Loucy (cell line): ENCODE measurements around the gene ZBED4.

ENCODE experiments used
- H2AFZ ChIP-seq: fragments of 200-600 bp; sonication (generic); 2 replicates; pipeline ENCODE4 v1.6.0; 2016; ENCODE audit warnings: antibody characterized with exemption, mild to moderate bottlenecking, low read length, moderate library complexity
- H3F3A ChIP-seq: fragments of 200-600 bp; 2 replicates; pipeline ENCODE4 v1.6.0; 2016; ENCODE audit warnings: antibody characterized with exemption, low read depth, mild to moderate bottlenecking
- H3K27me3 ChIP-seq: fragments of 200-600 bp; sonication (generic); 2 replicates; pipeline ENCODE4 v1.6.1; 2014; ENCODE audit warnings: low read length, mild to moderate bottlenecking; ENCODE audit not compliant: insufficient read depth, poor library complexity, severe bottlenecking
- H3K36me3 ChIP-seq: fragments of 200-600 bp; sonication (generic); 2 replicates; pipeline ENCODE4 v1.6.1; 2016; ENCODE audit warnings: low read length; ENCODE audit not compliant: insufficient read depth
- H3K4me1 ChIP-seq: fragments of 200-600 bp; sonication (generic); 2 replicates; pipeline ENCODE4 v1.5.1; 2014; ENCODE audit warnings: low read length, mild to moderate bottlenecking; ENCODE audit not compliant: insufficient read depth, poor library complexity, severe bottlenecking
- H3K4me2 ChIP-seq: fragments of 200-600 bp; sonication (generic); 2 replicates; pipeline ENCODE4 v1.6.0; 2014; ENCODE audit warnings: antibody characterized with exemption, low read length, low read depth, mild to moderate bottlenecking; ENCODE audit not compliant: poor library complexity, severe bottlenecking
- H3K4me3 ChIP-seq: fragments of 200-600 bp; sonication (generic); 2 replicates; pipeline ENCODE4 v1.5.1; 2014; ENCODE audit warnings: low read length, mild to moderate bottlenecking, mixed read lengths; ENCODE audit not compliant: poor library complexity, severe bottlenecking
- H3K79me2 ChIP-seq: fragments of 200-600 bp; sonication (generic); 2 replicates; pipeline ENCODE4 v1.6.1; 2014; ENCODE audit warnings: low read length; ENCODE audit not compliant: insufficient read depth
- H3K9ac ChIP-seq: fragments of 200-600 bp; sonication (generic); 2 replicates; pipeline ENCODE4 v1.6.0; 2014; ENCODE audit warnings: mild to moderate bottlenecking, low read depth, low read length, moderate library complexity; ENCODE audit not compliant: poor library complexity, severe bottlenecking
- H3K9me2 ChIP-seq: fragments of 200-600 bp; sonication (generic); replicated peaks from 2 replicates; pipeline ENCODE4 v1.6.1; 2016; ENCODE audit warnings: low read depth, low read length, mixed read lengths
- H3K9me3 ChIP-seq: fragments of 200-600 bp; sonication (generic); 2 replicates; pipeline ENCODE4 v1.6.1; 2014; ENCODE audit warnings: mild to moderate bottlenecking, antibody characterized with exemption, low read length, low read depth; ENCODE audit not compliant: insufficient read depth
- H4K20me1 ChIP-seq: fragments of 200-600 bp; sonication (generic); 2 replicates; pipeline ENCODE4 v1.6.0; 2014; ENCODE audit warnings: antibody characterized with exemption, low read length, mild to moderate bottlenecking; ENCODE audit not compliant: insufficient read depth, poor library complexity, severe bottlenecking
- CTCF ChIP-seq: fragments of 200-600 bp; sonication (generic); conservative IDR thresholded peaks from 2 replicates; pipeline ENCODE4 v1.5.1; 2014; ENCODE audit warnings: mild to moderate bottlenecking, antibody characterized with exemption, low read length
- EZH2phosphoT487 ChIP-seq: fragments of 200-600 bp; IDR thresholded peaks from 2 replicates; pipeline ENCODE4 v1.6.1; 2018; ENCODE audit warnings: antibody characterized with exemption, mild to moderate bottlenecking, moderate library complexity, borderline replicate concordance

The ZBED4 gene

DNA sequence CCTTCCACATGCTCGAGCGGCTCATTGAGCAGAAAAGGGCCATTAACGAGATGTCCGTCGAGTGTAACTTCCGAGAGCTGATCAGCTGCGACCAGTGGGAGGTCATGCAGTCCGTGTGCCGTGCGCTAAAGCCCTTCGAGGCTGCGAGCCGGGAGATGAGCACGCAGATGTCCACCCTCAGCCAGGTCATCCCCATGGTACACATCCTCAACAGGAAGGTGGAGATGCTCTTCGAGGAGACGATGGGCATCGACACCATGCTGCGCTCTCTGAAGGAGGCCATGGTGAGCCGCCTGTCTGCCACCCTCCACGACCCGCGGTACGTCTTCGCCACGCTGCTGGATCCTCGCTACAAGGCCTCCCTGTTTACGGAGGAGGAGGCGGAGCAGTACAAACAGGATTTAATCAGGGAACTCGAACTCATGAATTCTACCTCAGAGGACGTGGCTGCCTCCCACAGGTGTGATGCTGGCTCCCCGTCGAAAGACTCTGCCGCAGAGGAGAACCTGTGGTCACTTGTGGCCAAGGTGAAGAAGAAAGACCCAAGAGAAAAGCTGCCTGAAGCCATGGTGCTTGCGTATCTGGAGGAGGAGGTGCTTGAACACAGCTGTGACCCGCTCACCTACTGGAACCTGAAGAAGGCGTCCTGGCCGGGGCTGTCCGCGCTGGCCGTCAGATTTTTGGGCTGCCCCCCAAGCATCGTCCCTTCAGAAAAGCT, 32.9 kb downstream of the ZBED4 start:
- H3K36me3 ChIP-seq: peaks cover 85% of the 10 kb centered on the region
- TF ChIP-seq EZH2phosphoT487 (no peak), CTCF (no peak)
- H3K9me2 ChIP-seq: no peaks in the 10 kb centered on the region
- H3K4me1 ChIP-seq: peaks cover 5% of the 10 kb centered on the region
- no peaks in the 10 kb centered on the region for H3F3A ChIP-seq
- peaks cover 61% of the 10 kb centered on the region for H4K20me1 ChIP-seq
- H3K9me3 ChIP-seq: no peaks in the 10 kb centered on the region
- no peak overlapping the region for H3K4me2 ChIP-seq
- no peak overlapping the region for H3K4me3 ChIP-seq
- H3K9ac ChIP-seq: no peak overlapping the region
- H3K27me3 ChIP-seq: no peaks in the 10 kb centered on the region
- peaks cover 98% of the 10 kb centered on the region for H3K79me2 ChIP-seq
- H2AFZ ChIP-seq: no peak overlapping the region

DNA sequence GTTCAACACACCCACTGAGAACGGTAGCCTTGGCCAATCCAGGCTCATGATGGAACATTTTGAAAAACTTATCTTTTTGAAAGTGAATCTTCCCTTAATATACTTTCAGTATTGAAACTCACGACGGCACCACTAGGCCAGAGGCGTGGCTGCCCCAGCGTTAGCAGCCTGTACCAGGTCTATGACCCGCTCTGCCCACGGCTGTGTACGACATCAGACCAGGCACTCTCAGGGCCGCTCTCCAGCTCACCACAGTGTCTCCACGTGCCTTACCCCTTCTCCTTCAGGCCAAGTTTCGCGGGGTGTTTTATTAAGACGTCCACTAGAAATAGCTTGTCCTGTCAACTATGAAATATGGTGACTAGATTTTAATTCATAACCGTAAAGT, 33.4 kb downstream of the ZBED4 start:
- Histone ChIP-seq H4K20me1 (peaks cover 55% of the 10 kb centered on the region), H3K9ac (no peak overlapping the region), H3K27me3 (no peaks in the 10 kb centered on the region), H3K9me3 (no peaks in the 10 kb centered on the region), H3K4me2 (no peak overlapping the region), H2AFZ (no peak overlapping the region), H3K36me3 (peaks cover 88% of the 10 kb centered on the region), H3F3A (no peaks in the 10 kb centered on the region), H3K4me3 (no peak overlapping the region), H3K79me2 (peaks cover 92% of the 10 kb centered on the region), H3K9me2 (no peaks in the 10 kb centered on the region), H3K4me1 (no peaks in the 10 kb centered on the region)
- TF ChIP-seq CTCF (no peak), EZH2phosphoT487 (no peak)

DNA sequence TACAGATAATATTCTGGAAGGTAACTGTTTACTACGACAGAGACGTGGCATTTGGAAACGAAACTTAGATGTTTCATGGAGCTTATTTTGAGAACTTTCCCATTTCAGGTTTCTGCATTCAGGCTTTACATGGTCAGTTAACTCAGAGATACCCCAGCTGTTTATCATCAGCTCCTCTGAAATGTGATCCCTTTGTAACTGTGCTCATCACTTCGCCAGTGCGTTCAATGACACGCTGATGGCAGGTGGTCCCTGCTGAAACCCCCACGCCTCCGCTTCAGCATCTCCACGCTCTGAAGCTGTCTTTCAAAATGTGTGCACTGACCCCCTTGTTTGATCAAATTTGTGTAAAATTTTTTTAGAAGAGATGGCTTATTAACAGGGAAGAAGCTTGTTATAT, 34.1 kb downstream of the ZBED4 start:
- Histone ChIP-seq H4K20me1 (peaks cover 49% of the 10 kb centered on the region), H3K36me3 (peaks cover 94% of the 10 kb centered on the region), H3K9me2 (no peaks in the 10 kb centered on the region), H3F3A (no peaks in the 10 kb centered on the region), H2AFZ (no peak overlapping the region), H3K27me3 (no peaks in the 10 kb centered on the region), H3K79me2 (peaks cover 88% of the 10 kb centered on the region), H3K4me1 (no peaks in the 10 kb centered on the region), H3K9me3 (no peaks in the 10 kb centered on the region), H3K4me2 (no peak overlapping the region), H3K4me3 (no peak overlapping the region), H3K9ac (no peak overlapping the region)
- no peak for TF ChIP-seq EZH2phosphoT487
- TF ChIP-seq CTCF: no peak
